Measurements from ENCODE around the gene MAP4K2.

DNA sequence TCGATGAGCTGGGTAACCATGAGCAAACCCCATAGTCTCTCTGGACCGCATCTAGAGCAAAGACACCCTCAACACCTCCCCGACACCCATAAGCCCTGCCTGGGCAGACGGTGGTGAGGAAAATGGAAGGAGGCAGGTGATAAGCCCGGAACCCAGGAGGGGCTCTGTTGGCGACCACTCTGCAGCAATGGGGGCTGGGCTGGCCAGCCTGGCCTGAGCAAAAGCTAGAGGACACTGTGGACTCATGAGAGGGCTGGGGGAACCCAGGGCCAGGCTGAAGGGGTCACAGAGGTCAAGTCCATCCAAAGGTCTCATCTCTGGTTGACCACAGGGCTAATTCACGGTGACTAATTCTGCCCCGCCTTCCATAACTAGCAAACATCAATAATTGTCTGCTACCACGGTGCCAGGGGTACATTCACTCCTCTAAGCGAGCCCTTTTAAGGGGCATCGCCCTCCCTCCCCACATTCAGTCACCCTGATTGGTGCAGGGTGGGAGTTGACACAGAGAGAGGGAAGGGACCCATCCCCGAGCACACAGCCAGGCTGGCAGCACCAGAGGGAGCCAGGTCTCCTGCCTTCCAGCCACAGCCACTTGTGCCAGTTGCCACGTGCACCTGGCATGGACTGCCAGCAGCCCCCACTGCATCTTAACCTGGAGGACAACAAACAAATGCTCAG is 47.2 kb downstream of the MAP4K2 start:
- TF ChIP-seq, protein P1, sequence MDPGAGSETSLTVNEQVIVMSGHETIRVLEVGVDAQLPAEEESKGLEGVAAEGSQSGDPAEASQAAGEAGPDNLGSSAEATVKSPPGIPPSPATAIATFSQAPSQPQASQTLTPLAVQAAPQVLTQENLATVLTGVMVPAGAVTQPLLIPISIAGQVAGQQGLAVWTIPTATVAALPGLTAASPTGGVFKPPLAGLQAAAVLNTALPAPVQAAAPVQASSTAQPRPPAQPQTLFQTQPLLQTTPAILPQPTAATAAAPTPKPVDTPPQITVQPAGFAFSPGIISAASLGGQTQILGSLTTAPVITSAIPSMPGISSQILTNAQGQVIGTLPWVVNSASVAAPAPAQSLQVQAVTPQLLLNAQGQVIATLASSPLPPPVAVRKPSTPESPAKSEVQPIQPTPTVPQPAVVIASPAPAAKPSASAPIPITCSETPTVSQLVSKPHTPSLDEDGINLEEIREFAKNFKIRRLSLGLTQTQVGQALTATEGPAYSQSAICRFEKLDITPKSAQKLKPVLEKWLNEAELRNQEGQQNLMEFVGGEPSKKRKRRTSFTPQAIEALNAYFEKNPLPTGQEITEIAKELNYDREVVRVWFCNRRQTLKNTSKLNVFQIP (CRISPR knock-in tag; IDR thresholded peaks at IDR 0.05; ENCODE audit: borderline replicate concordance, low read depth): no peak
- TF ChIP-seq, protein P2, sequence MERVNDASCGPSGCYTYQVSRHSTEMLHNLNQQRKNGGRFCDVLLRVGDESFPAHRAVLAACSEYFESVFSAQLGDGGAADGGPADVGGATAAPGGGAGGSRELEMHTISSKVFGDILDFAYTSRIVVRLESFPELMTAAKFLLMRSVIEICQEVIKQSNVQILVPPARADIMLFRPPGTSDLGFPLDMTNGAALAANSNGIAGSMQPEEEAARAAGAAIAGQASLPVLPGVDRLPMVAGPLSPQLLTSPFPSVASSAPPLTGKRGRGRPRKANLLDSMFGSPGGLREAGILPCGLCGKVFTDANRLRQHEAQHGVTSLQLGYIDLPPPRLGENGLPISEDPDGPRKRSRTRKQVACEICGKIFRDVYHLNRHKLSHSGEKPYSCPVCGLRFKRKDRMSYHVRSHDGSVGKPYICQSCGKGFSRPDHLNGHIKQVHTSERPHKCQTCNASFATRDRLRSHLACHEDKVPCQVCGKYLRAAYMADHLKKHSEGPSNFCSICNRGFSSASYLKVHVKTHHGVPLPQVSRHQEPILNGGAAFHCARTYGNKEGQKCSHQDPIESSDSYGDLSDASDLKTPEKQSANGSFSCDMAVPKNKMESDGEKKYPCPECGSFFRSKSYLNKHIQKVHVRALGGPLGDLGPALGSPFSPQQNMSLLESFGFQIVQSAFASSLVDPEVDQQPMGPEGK (CRISPR knock-in tag; IDR thresholded peaks at IDR 0.05; ENCODE audit: borderline replicate concordance): no peak
- TF ChIP-seq, protein P3, sequence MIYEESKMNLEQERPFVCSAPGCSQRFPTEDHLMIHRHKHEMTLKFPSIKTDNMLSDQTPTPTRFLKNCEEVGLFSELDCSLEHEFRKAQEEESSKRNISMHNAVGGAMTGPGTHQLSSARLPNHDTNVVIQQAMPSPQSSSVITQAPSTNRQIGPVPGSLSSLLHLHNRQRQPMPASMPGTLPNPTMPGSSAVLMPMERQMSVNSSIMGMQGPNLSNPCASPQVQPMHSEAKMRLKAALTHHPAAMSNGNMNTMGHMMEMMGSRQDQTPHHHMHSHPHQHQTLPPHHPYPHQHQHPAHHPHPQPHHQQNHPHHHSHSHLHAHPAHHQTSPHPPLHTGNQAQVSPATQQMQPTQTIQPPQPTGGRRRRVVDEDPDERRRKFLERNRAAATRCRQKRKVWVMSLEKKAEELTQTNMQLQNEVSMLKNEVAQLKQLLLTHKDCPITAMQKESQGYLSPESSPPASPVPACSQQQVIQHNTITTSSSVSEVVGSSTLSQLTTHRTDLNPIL (CRISPR knock-in tag; IDR thresholded peaks at IDR 0.05; ENCODE audit: low read depth): no peak
